GM12891 (cell line): ENCODE data around the gene TMIE.

Experiments
- PAX5 ChIP-seq: IDR thresholded peaks from 2 replicates; pipeline ENCODE4 v1.6.1; 2011; ENCODE audit warnings: low read length, moderate library complexity, mild to moderate bottlenecking; ENCODE audit not compliant: insufficient read depth, severe bottlenecking
- POLR2A ChIP-seq: IDR thresholded peaks from 2 replicates; pipeline ENCODE4 v1.6.1; 2011; ENCODE audit warnings: low read depth, low read length, control low read depth
- POLR2AphosphoS5 ChIP-seq: IDR thresholded peaks from 2 replicates; pipeline ENCODE4 v1.6.1; 2011; ENCODE audit warnings: low read depth, low read length, control low read depth
- POU2F2 ChIP-seq: IDR thresholded peaks from 2 replicates; pipeline ENCODE4 v1.6.1; 2011; ENCODE audit warnings: low read depth, mild to moderate bottlenecking, control low read depth, low read length, moderate library complexity
- SPI1 ChIP-seq: IDR thresholded peaks from 2 replicates; pipeline ENCODE4 v1.6.1; 2011; ENCODE audit warnings: low read depth, low read length, control low read depth
- TAF1 ChIP-seq: IDR thresholded peaks from 2 replicates; pipeline ENCODE4 v1.6.1; 2011; ENCODE audit warnings: low read depth, low read length, control low read depth

GRCh38 chr3:46672349-46672695 is 28.9 kb upstream of the TMIE start:
- no peak for TF ChIP-seq POLR2AphosphoS5
- TF ChIP-seq POLR2A, result no peak
- no peak for TF ChIP-seq TAF1
- TF ChIP-seq PAX5, result no peak
- no peak for TF ChIP-seq SPI1
- no peak for TF ChIP-seq POU2F2
